ENCODE measurements around the gene BEST4.
"Not testable (repeated sequence)": the region's sequence is repeated elsewhere in the genome, so short reads cannot be mapped to it uniquely, and the experiment has no call there.

- TF ChIP-seq CTCF, POLR2A (IDR thresholded peaks at IDR 0.05): not testable (repeated sequence)
These were observed 49.0 kb downstream of the BEST4 start for GRCh38 chr1:44738953-44739306.
